Peyer's patch (tissue), 4 donors: ENCODE data around the gene NRGN. TPM values are rescaled to one million over a fixed set of nuclear protein-coding genes. Genes with fewer than 3 reads are reported as not detected.
A peak's percentile ranks its signal among the peaks of the same experiment; 100 is the strongest.

Experiments
- DNase-seq, 3 donors: peaks; one replicate each; pipeline ENCODE4 v3.0.0-alpha.2; 2017 to 2019
- H3K27ac ChIP-seq, 4 donors: fragments of 200-600 bp; sonication (generic); one replicate each; pipeline ENCODE4 v1.5.1; 2016 to 2019
- H3K27me3 ChIP-seq, 2 donors: fragments of 200-600 bp; sonication (generic); one replicate each; pipeline ENCODE4 v1.5.1; 2019
- H3K36me3 ChIP-seq, 3 donors: fragments of 200-600 bp; sonication (generic); one replicate each; pipeline ENCODE4 v1.5.1; 2016 to 2019
- H3K4me1 ChIP-seq, 4 donors: fragments of 200-600 bp; sonication (generic); one replicate each; pipeline ENCODE4 v1.5.1; 2016 to 2019
- H3K4me3 ChIP-seq, 4 donors: fragments of 200-600 bp; sonication (generic); 1 replicate in 3 of 4; 2 replicates in 1 of 4; pipeline ENCODE4 v1.5.1; 2016 to 2019; ENCODE audit warnings: mild to moderate bottlenecking in 1 of 4
- H3K9me3 ChIP-seq, 4 donors: fragments of 200-600 bp; sonication (generic); one replicate each; pipeline ENCODE4 v1.5.1; 2016 to 2019; ENCODE audit warnings: mild to moderate bottlenecking in 1 of 4
- CTCF ChIP-seq, 6 experiments: fragments of 450-650 bp in 4 of 6; fragments of 200-600 bp in 2 of 6; sonication (generic) in 1 of 6; IDR thresholded peaks; one replicate each; pipeline ENCODE4 v1.5.1; 2017 to 2019; ENCODE audit warnings: antibody characterized with exemption in 6 of 6, mild to moderate bottlenecking in 3 of 6, moderate library complexity in 1 of 6
- POLR2A ChIP-seq, 2 donors: fragments of 450-650 bp; IDR thresholded peaks; one replicate each; pipeline ENCODE4 v1.5.1; 2017; ENCODE audit warnings: antibody characterized with exemption in 2 of 2, mild to moderate bottlenecking in 2 of 2, moderate library complexity in 2 of 2
- total RNA-seq, 4 donors: library from RNA; depleted of rRNA; stranded (reverse); fragments of >200 nt; gene quantifications; one replicate each; pipeline ENCODE4 v1.1.0, GENCODE V29; 2016

NRGN gene
- total RNA-seq, 4 donors from 2014 or later, result 0.67 to 10.7 TPM; not detected in 2

- Histone ChIP-seq H3K36me3 (no peaks in the 10 kb centered on the region), H3K4me1 (peaks cover 6 to 40% (median 15%) of the 10 kb centered on the region in 4 donors), H3K4me3 (no peak overlapping the region), H3K9me3 (no peaks in the 10 kb centered on the region), H3K27me3 (peaks cover 0 to 27% of the 10 kb centered on the region in 2 donors), H3K27ac (no peak overlapping the region)
- TF ChIP-seq CTCF (IDR thresholded peaks at IDR 0.05) (no peak), POLR2A (IDR thresholded peaks at IDR 0.05) (no peak)
- no peak for DNase-seq
These were observed 17.6 kb downstream of the NRGN start for GRCh38 chr11:124757320-124757719.

- peaks cover 0 to 31% of the 10 kb centered on the region in 2 donors for H3K27me3 ChIP-seq
- peak overlapping the region in 3 of 4 donors; percentile 27 to 62 (median 49) for H3K4me3 ChIP-seq
- no peaks in the 10 kb centered on the region for H3K36me3 ChIP-seq
- peak; percentile 47 to 84 (median 73) for TF ChIP-seq CTCF (IDR thresholded peaks at IDR 0.05)
- no peak for TF ChIP-seq POLR2A (IDR thresholded peaks at IDR 0.05)
- peak; percentile 79 to 92 (median 90) for DNase-seq
- H3K4me1 ChIP-seq, result peaks cover 6 to 42% (median 19%) of the 10 kb centered on the region in 4 donors
- H3K9me3 ChIP-seq, result no peaks in the 10 kb centered on the region
- peak overlapping the region in 3 of 4 donors; percentile 10 to 66 (median 45) for H3K27ac ChIP-seq
These were observed 18.9 kb downstream of the NRGN start for GRCh38 chr11:124758355-124759265.

GRCh38 chr11:124759266-124760204 is 19.8 kb downstream of the NRGN start:
- DNase-seq, result no peak
- Histone ChIP-seq H3K27me3 (peaks cover 0 to 31% of the 10 kb centered on the region in 2 donors), H3K4me1 (peaks cover 6 to 42% (median 19%) of the 10 kb centered on the region in 4 donors), H3K9me3 (no peaks in the 10 kb centered on the region), H3K27ac (peak overlapping the region; percentile 25 to 66 (median 44)), H3K4me3 (peak overlapping the region in 3 of 4 donors; percentile 18 to 62 (median 49)), H3K36me3 (no peaks in the 10 kb centered on the region)
- TF ChIP-seq CTCF (IDR thresholded peaks at IDR 0.05) (no peak), POLR2A (IDR thresholded peaks at IDR 0.05) (no peak)

GRCh38 chr11:124760205-124760652 is 20.5 kb downstream of the NRGN start:
- Histone ChIP-seq H3K4me3 (peak overlapping the region in 3 of 4 donors; percentile 12 to 62 (median 49)), H3K9me3 (no peaks in the 10 kb centered on the region), H3K27ac (peak overlapping the region; percentile 25 to 66 (median 44)), H3K27me3 (peaks cover 0 to 31% of the 10 kb centered on the region in 2 donors), H3K36me3 (peaks cover 0 to 5% (median 0%) of the 10 kb centered on the region in 3 donors), H3K4me1 (peaks cover 6 to 42% (median 19%) of the 10 kb centered on the region in 4 donors)
- DNase-seq, result peak in 1 of 3 donors; percentile 44
- no peak for TF ChIP-seq POLR2A (IDR thresholded peaks at IDR 0.05)

GRCh38 chr11:124760806-124761205 is 21.1 kb downstream of the NRGN start:
- Histone ChIP-seq H3K4me1 (peaks cover 6 to 42% (median 19%) of the 10 kb centered on the region in 4 donors), H3K27me3 (peaks cover 0 to 31% of the 10 kb centered on the region in 2 donors)
- TF ChIP-seq POLR2A (IDR thresholded peaks at IDR 0.05), result no peak
- no peak for TF ChIP-seq CTCF (IDR thresholded peaks at IDR 0.05)

More at GRCh38 chr11:124760806-124761205, 21.1 kb downstream of the NRGN start:
- Histone ChIP-seq H3K36me3 (peaks cover 0 to 11% (median 0%) of the 10 kb centered on the region in 3 donors), H3K4me3 (peak overlapping the region in 3 of 4 donors; percentile 6 to 62 (median 49)), H3K27ac (peak overlapping the region in 3 of 4 donors; percentile 37 to 66 (median 51)), H3K9me3 (no peaks in the 10 kb centered on the region)
- DNase-seq, result no peak
